ENCODE data around the gene MAGED2.
"Not testable (repeated sequence)": the region's sequence is repeated elsewhere in the genome, so short reads cannot be mapped to it uniquely, and the experiment has no call there.

Gene MAGED2

GRCh38 chrX:54807524-54808108, at the start of gene MAGED2:
TSS of gene MAGED2 (plus strand) at chrX:54807745. CDS start at chrX:54809332, 1,587 bp downstream.
- DNase-seq (ENCODE audit: low read depth in 2 of 2): peak; percentile 35 to 64
- no peak for TF ChIP-seq CTCF (IDR thresholded peaks at IDR 0.05; ENCODE audit: low read depth, low read length)

GRCh38 chrX:54758114-54759055, 49.2 kb upstream of the MAGED2 start:
- no peak for TF ChIP-seq CTCF (IDR thresholded peaks at IDR 0.05; ENCODE audit: low read depth, low read length)
- H3K4me3 ChIP-seq (replicated peaks in 1 of 2; ENCODE audit: low read depth in 2 of 2, low read length in 2 of 2): no peak overlapping the region
- DNase-seq (ENCODE audit: low read depth in 2 of 2): no peak

More at GRCh38 chrX:54807524-54808108, at the start of gene MAGED2:
- peak within 1 kb of the TSS; percentile 67 to 72 for H3K4me3 ChIP-seq (replicated peaks in 1 of 2; ENCODE audit: low read depth in 2 of 2, low read length in 2 of 2)

GRCh38 chrX:54774391-54775094, 33.0 kb upstream of the MAGED2 start:
- not testable (repeated sequence) for H3K4me3 ChIP-seq (replicated peaks in 1 of 2; ENCODE audit: low read depth in 2 of 2, low read length in 2 of 2)
- peak; percentile 61 to 93 for DNase-seq (ENCODE audit: low read depth in 2 of 2)

- no peak for DNase-seq (ENCODE audit: low read depth in 2 of 2)
- H3K4me3 ChIP-seq (replicated peaks in 1 of 2; ENCODE audit: low read depth in 2 of 2, low read length in 2 of 2): no peak overlapping the region
- no peak for TF ChIP-seq CTCF (IDR thresholded peaks at IDR 0.05; ENCODE audit: low read depth, low read length)
Measured at GRCh38 chrX:54776061-54776460, 31.5 kb upstream of the MAGED2 start.

- DNase-seq (ENCODE audit: low read depth in 2 of 2): no peak
- H3K4me3 ChIP-seq (replicated peaks in 1 of 2; ENCODE audit: low read depth in 2 of 2, low read length in 2 of 2): no peak overlapping the region
- no peak for TF ChIP-seq CTCF (IDR thresholded peaks at IDR 0.05; ENCODE audit: low read depth, low read length)
Measured at GRCh38 chrX:54776987-54777672, 30.4 kb upstream of the MAGED2 start.

DNA sequence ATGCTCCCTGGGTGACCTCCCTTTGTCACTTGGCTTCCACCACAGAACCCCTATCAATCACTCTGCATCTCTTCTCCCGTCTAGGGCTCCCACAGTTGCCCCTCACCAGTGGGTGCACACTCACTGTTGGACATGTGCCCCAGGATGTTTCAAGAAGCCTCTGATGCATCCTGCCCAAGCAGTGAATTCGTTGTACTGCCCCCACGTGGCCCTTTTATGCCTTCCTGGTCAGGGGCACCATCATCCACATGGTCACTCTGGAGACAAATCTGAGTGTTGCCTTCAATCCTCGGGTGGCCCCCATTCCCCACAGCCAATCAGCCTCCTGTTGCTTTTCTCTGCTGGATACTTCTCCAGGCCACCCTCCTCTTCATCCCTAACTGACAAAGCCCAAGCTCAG, 21.6 kb upstream of the MAGED2 start:
- peak; percentile 14 to 26 for DNase-seq (ENCODE audit: low read depth in 2 of 2)
- peak; percentile 13 for TF ChIP-seq CTCF (IDR thresholded peaks at IDR 0.05; ENCODE audit: low read depth, low read length)
- H3K4me3 ChIP-seq (replicated peaks in 1 of 2; ENCODE audit: low read depth in 2 of 2, low read length in 2 of 2): no peak overlapping the region

All from cardiac fibroblast (primary cell).